Measurements from ENCODE around the gene CERCAM. TPM values are rescaled to one million over a fixed set of nuclear protein-coding genes. Genes with fewer than 3 reads are reported as not detected.

CERCAM gene
- total and polyA plus RNA-seq, 2 of the 4 experiments (the other 2 are of a cell fraction): 15.1 to 118 TPM

DNA sequence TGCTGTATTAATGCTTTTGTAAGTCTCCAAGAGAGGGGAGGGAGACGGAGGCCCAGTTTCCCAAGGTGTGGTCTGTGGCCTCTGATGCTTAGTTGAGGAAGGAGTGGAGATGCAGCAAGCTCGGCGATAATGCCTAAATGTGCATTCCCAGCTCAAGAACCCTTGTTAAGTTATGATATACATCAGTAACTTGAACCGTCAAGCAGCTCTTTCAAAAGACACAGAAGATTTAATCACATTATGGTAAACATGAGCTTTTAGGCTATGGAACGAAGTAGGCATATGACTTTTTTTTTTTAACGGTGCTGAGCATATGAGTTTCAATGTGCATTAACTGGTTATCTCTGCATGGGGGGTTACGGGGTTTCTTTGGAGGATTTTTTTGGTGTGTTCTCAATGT lies 61.5 kb downstream of the CERCAM start:
- H3K14ac ChIP-seq (replicated peaks; ENCODE audit: low read depth, low read length): no peak overlapping the region
- peaks cover 0 to 5% of the 10 kb centered on the region in 2 experiments; a peak in 1 of 4 replicates for H3K79me1 ChIP-seq (ENCODE audit: low read depth in 1 of 2, low read length in 2 of 2)
- peaks cover 49% of the 10 kb centered on the region for H3K36me3 ChIP-seq (ENCODE audit: control insufficient read depth, insufficient read depth, low read length)
- dilution Hi-C loops (cut with HindIII; ENCODE audit: low sequenced_read_pairs, unreplicated experiment): no loop called here
- no peak overlapping the region for H2AK9ac ChIP-seq (replicated peaks; ENCODE audit: low read depth, low read length, poor library complexity)
- H3K4ac ChIP-seq (ENCODE audit: low read depth, low read length): no peak overlapping the region
- POLR2A ChIA-PET (ENCODE audit: unreplicated experiment): no interaction called here
- H3K4me3 ChIP-seq (ENCODE audit: insufficient read depth, low read depth, low read length): no peak overlapping the region
- no TSS peak for BruUV-seq (replicated peaks)
- intact Hi-C loops (cut with micrococcal nuclease): no loop called here
- DNase-seq (no peak), ATAC-seq (ENCODE audit: low read depth) (no peak)
- no peak overlapping the region for H2BK120ac ChIP-seq (ENCODE audit: low read depth, low read length)
- TF ChIP-seq RAD21 (IDR thresholded peaks at IDR 0.05; ENCODE audit: low read length) (no peak), RCOR1 (IDR thresholded peaks at IDR 0.05; ENCODE audit: insufficient replicate concordance, low read length) (no peak), NFE2L2 (IDR thresholded peaks at IDR 0.05; ENCODE audit: low read depth, low read length) (no peak), MXI1 (IDR thresholded peaks at IDR 0.05; ENCODE audit: borderline replicate concordance, low read depth, low read length) (no peak), CEBPB (IDR thresholded peaks at IDR 0.05; ENCODE audit: low read depth, low read length) (no peak), BHLHE40 (IDR thresholded peaks at IDR 0.05; ENCODE audit: low read depth, low read length) (no peak), SMC3 (IDR thresholded peaks at IDR 0.05; ENCODE audit: low read depth, low read length) (no peak), POLR2A (IDR thresholded peaks at IDR 0.05; ENCODE audit: low read depth, low read length) (no peak), RFX5 (IDR thresholded peaks at IDR 0.05; ENCODE audit: low read depth, low read length) (no peak), CHD1 (IDR thresholded peaks at IDR 0.05; ENCODE audit: low read depth, low read length) (no peak), MAZ (IDR thresholded peaks at IDR 0.05; ENCODE audit: borderline replicate concordance, low read depth, low read length) (no peak)
- TF ChIP-seq, protein P1, sequence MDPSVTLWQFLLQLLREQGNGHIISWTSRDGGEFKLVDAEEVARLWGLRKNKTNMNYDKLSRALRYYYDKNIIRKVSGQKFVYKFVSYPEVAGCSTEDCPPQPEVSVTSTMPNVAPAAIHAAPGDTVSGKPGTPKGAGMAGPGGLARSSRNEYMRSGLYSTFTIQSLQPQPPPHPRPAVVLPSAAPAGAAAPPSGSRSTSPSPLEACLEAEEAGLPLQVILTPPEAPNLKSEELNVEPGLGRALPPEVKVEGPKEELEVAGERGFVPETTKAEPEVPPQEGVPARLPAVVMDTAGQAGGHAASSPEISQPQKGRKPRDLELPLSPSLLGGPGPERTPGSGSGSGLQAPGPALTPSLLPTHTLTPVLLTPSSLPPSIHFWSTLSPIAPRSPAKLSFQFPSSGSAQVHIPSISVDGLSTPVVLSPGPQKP (IDR thresholded peaks at IDR 0.05; ENCODE audit: borderline replicate concordance, low read depth, low read length): no peak
- CTCF ChIA-PET: interaction anchor here (0.6 kb wide), 1 partner anchor 38 kb away, joined by 3 read pairs; no protein-coding TSS in a partner anchor
- in situ Hi-C loops (cut with MboI; ENCODE audit: low sequenced_read_pairs): no loop called here
- no peaks in the 10 kb centered on the region for H3K27me3 ChIP-seq (ENCODE audit: control insufficient read depth, insufficient read depth, low read length)
- no peaks in the 10 kb centered on the region for H3K9me3 ChIP-seq (ENCODE audit: control insufficient read depth, insufficient read depth, low read length)
- no peak overlapping the region for H2BK5ac ChIP-seq (ENCODE audit: low read depth, low read length, poor library complexity, severe bottlenecking)
- no peak overlapping the region for H3K23ac ChIP-seq (ENCODE audit: low read depth, low read length)
- H4K8ac ChIP-seq (ENCODE audit: low read depth in 2 of 2, low read length in 2 of 2): no peak overlapping the region
- peaks cover 7% of the 10 kb centered on the region; the same call in 1 of the 2 replicates for H3K9me1 ChIP-seq (ENCODE audit: insufficient read depth, low read length)
- no peak overlapping the region for H4K5ac ChIP-seq (ENCODE audit: low read depth, low read length)
- no peak overlapping the region for H2BK15ac ChIP-seq (ENCODE audit: low read depth, low read length)
- no peak overlapping the region for H3K27ac ChIP-seq (ENCODE audit: insufficient read depth, low read length)
- no peak overlapping the region for H3K56ac ChIP-seq (ENCODE audit: extremely low read depth, insufficient read depth, low read length)
- H3K18ac ChIP-seq (ENCODE audit: low read depth, low read length): no peak overlapping the region
- no peaks in the 10 kb centered on the region; the same call in 1 of the 2 replicates for H4K20me1 ChIP-seq (ENCODE audit: insufficient read depth, low read length)
- H3K4me1 ChIP-seq (ENCODE audit: control insufficient read depth, insufficient read depth, low read length): no peaks in the 10 kb centered on the region
- no peak overlapping the region for H2AK5ac ChIP-seq (ENCODE audit: low read depth, low read length)
- H3K4me2 ChIP-seq (ENCODE audit: low read depth, low read length): no peak overlapping the region
- H3K9ac ChIP-seq (ENCODE audit: low read depth, low read length): no peak overlapping the region
- no CpG with 5 or more reads among the region's 7 CpGs for WGBS, 2 experiments (ENCODE audit: extremely low coverage in 2 of 2, insufficient read length in 1 of 2)
- H2BK20ac ChIP-seq (ENCODE audit: low read depth, low read length): no peak overlapping the region
- H4K91ac ChIP-seq (ENCODE audit: insufficient read depth, low read depth, low read length): no peak overlapping the region
- H2AFZ ChIP-seq (replicated peaks; ENCODE audit: low read length, poor library complexity): no peak overlapping the region

All from IMR-90 (cell line).